ENCODE data around the gene AMHR2. TPM values are rescaled to one million over a fixed set of nuclear protein-coding genes. Genes with fewer than 3 reads are reported as not detected.

AMHR2 gene
- total RNA-seq, 2 donors from 2014 or later, result 0.25 TPM; not detected in 1

Other genes starting within 250 kb of the AMHR2 start
- 10 to 100 TPM; 36.8 to 43.2 TPM for gene ZNF740, start 243.1 kb upstream of the AMHR2 start, total RNA-seq
- gene CSAD, start 242.9 kb upstream of the AMHR2 start, total RNA-seq, result 10 to 100 TPM; 24.4 to 55.8 TPM
- gene ITGB7, start 216.6 kb upstream of the AMHR2 start, total RNA-seq, result 10 to 100 TPM; 71.4 to 76.3 TPM
- gene RARG, start 191.6 kb upstream of the AMHR2 start, total RNA-seq, result 10 to 100 TPM; 15.5 to 23.5 TPM
- 10 to 100 TPM; 32.8 to 76.3 TPM for gene ESPL1, start 155.6 kb upstream of the AMHR2 start, total RNA-seq
- 100 to 1,000 TPM; 334 to 355 TPM for gene PFDN5, start 128.3 kb upstream of the AMHR2 start, total RNA-seq
- gene MYG1, start 124.2 kb upstream of the AMHR2 start, total RNA-seq, result 10 to 100 TPM; 63.8 to 91.5 TPM
- 10 to 100 TPM; 52.3 to 83.5 TPM for gene AAAS, start 102.2 kb upstream of the AMHR2 start, total RNA-seq
- gene SP7, start 87.5 kb upstream of the AMHR2 start, total RNA-seq, result not detected
- gene SP1, start 43.7 kb upstream of the AMHR2 start, total RNA-seq, result 100 to 1,000 TPM in 1 of 2 donors, 10 to 100 TPM in 1; 86.0 to 156 TPM
- 100 to 1,000 TPM; 170 to 226 TPM for gene PRR13, start 17.9 kb downstream of the AMHR2 start, total RNA-seq
- 1,000 to 10,000 TPM in 1 of 2 donors, 100 to 1,000 TPM in 1; 786 to 1,016 TPM for gene PCBP2, start 28.2 kb downstream of the AMHR2 start, total RNA-seq
- gene MAP3K12, start 75.6 kb downstream of the AMHR2 start, total RNA-seq, result 10 to 100 TPM in 1 of 2 donors, 1 to 10 TPM in 1; 9.5 to 21.7 TPM
- gene TARBP2, start 77.4 kb downstream of the AMHR2 start, total RNA-seq, result 10 to 100 TPM; 29.9 to 30.4 TPM
- gene NPFF, start 83.6 kb downstream of the AMHR2 start, total RNA-seq, result not detected
- 10 to 100 TPM; 25.0 to 30.1 TPM for gene ATF7, start 202.5 kb downstream of the AMHR2 start, total RNA-seq